T47D (cell line): ENCODE measurements around the gene GRIK3.
"Not testable (repeated sequence)": the region's sequence is repeated elsewhere in the genome, so short reads cannot be mapped to it uniquely, and the experiment has no call there.

ENCODE experiments used
- DNase-seq, 2 experiments: peaks; one replicate each; pipeline versions ENCODE4 v3.0.0 to v3.0.0-alpha.2; 2011 to 2012; ENCODE audit warnings: low read depth in 1 of 2, low spot score in 1 of 2
- JUND ChIP-seq: IDR thresholded peaks from 2 replicates; pipeline ENCODE4 v1.6.1; 2012; ENCODE audit warnings: low read depth
- in situ Hi-C: cut with HindIII; loops from 2 replicates; pipeline ENCODE4 v1.10.0; 2016; ENCODE audit warnings: low sequenced_read_pairs, low pct_unique_long_range_greater_than_20kb

GRIK3 gene

DNA sequence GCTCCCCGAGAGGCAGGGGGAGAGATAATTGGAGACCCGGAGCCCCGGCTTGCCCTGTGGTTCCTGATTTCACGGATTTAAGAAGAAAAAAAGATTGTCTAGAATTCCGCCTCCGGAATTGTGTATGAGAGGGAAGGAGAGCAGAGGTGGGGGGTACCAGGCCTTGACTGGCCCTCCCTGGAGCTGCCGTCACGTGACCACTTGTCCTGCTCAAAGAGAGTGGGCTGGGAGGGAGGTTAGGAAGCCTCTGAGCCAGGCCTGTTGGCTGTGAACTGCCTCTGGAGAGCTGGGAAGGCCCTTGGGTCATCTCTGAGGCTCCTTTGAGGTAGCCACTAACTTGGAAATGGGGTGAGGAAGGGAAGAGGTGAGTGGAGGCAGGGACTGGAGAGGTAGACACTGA is 106.5 kb downstream of the GRIK3 start:
- TF ChIP-seq JUND = no peak
- no peak for DNase-seq
- in situ Hi-C loops = no loop called here

DNA sequence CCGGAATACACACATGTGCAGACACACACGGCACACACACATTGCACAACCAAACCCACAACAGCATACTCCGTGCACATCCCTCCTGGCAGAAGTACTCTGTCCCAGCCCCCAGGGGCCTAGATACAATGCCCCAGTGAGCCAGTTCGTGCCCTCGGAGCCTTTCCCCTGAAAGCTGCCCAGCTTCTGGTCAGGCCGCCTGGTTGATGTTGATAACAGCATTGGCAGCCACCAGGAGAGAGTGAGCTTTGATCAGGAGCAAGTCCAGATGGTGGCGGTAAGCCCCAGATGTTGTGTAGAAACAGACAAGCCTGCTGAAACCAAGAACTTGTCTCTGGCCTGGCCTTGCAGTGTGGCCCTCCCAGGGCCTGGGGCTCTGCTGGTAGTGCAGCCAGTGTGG is 109.1 kb downstream of the GRIK3 start:
- in situ Hi-C loops = no loop called here
- TF ChIP-seq JUND = no peak
- DNase-seq = no peak

DNA sequence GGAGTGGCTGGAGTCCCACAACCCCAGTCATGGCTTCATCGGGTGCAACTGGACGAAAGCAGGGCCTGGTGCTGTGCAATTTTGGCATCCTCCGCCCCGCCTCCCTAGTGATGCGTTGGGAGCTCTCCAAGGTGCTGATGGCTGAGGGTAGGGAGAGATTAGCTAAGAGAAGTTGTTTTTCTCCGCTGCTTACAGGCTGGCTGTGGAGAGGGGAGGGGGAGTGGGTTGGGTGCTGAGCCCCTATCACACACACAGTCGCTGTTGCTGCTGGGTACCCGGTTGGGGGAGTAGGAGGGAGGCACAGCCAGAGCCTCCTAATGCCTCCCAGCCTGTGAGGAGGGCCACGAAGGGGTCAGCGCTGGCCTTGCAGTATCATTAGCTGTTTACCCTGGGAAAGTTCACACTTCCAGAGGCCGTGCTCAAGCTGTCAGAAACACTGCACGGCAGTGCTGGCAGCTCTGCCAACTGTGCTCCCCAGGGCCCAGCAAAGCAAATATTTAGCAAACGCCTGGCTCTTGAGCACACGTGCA is 110.0 kb downstream of the GRIK3 start:
- DNase-seq = peak; percentile 47 to 79
- in situ Hi-C loops = no loop called here
- TF ChIP-seq JUND = no peak

- DNase-seq = no peak
- in situ Hi-C loops = no loop called here
- TF ChIP-seq JUND = no peak
Observed at GRCh38 chr1:36922593-36923426, 111.5 kb downstream of the GRIK3 start.

DNA sequence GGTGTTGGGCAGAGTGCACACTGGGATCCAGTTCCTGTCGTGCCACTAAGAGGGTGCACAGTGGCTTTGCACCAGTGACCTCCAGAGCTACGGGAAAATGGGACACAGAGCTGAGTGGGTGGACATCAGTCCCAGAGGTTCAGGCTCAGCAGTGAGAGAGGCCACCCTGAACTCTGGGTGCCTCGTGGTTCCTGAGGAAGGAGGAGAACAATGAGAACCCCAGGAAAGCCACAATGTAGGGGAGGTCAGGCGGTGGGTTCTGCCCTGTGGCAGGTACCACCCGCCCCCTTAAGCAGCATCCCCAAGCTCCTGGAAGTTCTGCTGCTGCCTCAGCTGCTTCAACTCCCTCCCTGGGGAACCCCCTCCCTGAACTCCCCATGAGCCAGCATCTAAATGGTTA is 112.2 kb downstream of the GRIK3 start:
- in situ Hi-C loops = no loop called here
- no peak for TF ChIP-seq JUND
- no peak for DNase-seq

DNA sequence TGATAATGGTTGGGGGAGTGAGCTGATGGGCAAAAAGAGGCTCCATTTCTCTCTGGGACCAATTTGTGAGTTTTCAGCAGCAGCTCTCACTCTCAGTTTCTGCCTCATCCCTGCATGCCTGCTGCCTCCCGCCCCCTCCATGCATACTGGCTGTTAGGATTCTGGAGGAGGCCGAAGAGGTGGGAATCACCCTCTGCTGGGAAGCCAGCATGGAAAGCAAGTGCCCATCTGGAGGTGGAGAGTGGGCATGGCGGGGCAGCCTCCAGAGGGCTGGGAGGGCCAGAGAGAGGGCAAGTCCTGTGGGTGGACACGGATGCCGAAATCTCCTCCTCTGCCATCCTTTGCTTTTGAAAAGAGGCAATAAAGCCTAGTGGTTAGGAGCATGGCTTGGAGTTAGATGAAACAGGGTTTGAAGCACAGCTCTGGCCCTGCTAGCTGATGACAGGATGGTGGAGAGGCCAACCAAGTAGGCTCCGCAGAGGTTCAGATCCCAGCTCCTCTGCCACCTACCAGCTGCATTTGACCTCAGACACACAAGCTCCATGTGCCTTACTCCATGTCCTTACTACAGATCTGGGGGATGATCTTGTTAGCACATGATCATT is 113.4 kb downstream of the GRIK3 start:
- DNase-seq = no peak
- no peak for TF ChIP-seq JUND

DNA sequence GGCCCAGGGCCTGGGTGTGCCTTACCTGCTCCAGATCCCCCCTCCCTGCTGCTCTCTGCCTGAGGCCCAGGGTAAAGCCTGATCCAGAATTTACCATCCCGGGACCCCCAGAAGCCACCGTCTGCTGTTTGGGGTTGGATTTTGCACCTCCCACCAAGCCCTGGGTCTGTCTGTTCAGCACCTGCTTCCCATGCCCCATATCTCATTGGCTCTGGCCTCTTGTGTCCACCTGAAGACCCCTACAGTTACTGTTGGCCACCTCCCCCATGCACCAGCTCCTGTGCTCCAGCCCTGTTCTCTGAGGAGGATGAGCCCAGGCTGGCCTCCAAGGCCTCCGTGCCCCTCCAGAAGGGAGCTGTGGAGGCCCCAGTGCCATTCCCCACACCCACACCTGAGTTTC is 113.9 kb downstream of the GRIK3 start:
- in situ Hi-C loops = no loop called here
- no peak for DNase-seq
- no peak for TF ChIP-seq JUND

More for the DNA sequence above, 113.4 kb downstream of the GRIK3 start:
- in situ Hi-C loops = no loop called here

GRCh38 chr1:36919491-36920145 is 114.7 kb downstream of the GRIK3 start:
- no peak for TF ChIP-seq JUND
- DNase-seq = no peak
- in situ Hi-C loops = no loop called here

GRCh38 chr1:36918604-36919003 is 115.7 kb downstream of the GRIK3 start:
- no peak for TF ChIP-seq JUND
- in situ Hi-C loops = no loop called here

DNA sequence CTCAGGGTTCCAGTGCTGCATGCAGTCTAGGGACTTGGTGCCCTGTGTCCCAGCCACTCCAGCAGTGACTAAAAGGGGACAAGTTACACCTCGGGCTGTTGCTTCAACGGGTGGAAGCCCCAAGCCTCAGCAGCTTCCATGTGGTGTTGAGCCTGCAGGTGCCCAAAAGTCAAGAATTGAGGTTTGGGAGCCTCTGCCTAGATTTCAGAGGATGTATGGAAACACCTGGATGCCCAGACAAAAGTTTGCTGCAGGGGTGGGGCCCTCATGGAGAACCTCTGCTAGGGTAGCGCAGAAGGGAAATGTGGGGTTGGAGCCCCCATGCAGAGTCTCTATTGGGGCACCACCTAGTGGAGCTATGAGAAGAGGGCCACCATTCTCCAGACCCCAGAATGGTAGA is 117.8 kb downstream of the GRIK3 start:
- DNase-seq, in situ Hi-C loops: not testable (repeated sequence)

More at GRCh38 chr1:36918604-36919003, 115.7 kb downstream of the GRIK3 start:
- DNase-seq = no peak

DNA sequence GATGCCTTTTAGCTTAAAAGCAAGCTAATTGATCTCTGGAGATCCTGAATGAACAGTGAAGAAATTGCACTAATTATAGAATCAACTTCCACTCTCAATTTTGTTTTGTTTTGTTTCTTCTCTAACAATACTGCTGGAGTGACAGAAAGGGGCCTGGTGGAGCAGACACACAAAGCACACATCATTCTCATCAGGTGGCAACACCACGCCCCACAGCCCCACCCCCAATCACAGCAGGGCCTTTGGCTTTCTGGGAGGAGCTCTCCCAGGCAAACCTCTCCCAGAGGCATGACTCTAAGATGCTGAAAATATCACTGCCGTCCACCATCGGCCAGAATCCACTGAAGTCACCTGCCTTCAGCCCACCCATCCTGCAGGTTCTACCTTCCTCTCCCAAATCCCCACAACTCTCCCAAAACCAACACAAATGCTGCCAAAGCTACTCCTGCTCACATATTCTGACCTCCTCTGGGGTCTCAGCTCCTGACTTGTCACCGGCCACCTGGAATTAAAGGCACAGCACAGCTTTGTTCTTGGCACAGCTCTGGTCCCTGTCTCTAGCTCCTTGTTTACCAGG is 120.7 kb downstream of the GRIK3 start:
- no peak for TF ChIP-seq JUND
- DNase-seq = peak in 1 of 2 experiments; percentile 9
- in situ Hi-C loops = no loop called here

GRCh38 chr1:36913016-36913415 is 121.3 kb downstream of the GRIK3 start:
- DNase-seq = no peak
- in situ Hi-C loops = no loop called here
- no peak for TF ChIP-seq JUND
